Activated CD4-positive, alpha-beta T cell treated with anti-CD3 and anti-CD28 coated beads for 24 hours (primary cell): Measurements from ENCODE around the gene CISTR.
"Not testable (repeated sequence)": the region's sequence is repeated elsewhere in the genome, so short reads cannot be mapped to it uniquely, and the experiment has no call there.

ENCODE experiments used
- DNase-seq, 2 donors: peaks; one replicate each; pipeline ENCODE4 v3.0.0-alpha.2; 2020; ENCODE audit warnings: low read depth in 2 of 2

CISTR gene

DNA sequence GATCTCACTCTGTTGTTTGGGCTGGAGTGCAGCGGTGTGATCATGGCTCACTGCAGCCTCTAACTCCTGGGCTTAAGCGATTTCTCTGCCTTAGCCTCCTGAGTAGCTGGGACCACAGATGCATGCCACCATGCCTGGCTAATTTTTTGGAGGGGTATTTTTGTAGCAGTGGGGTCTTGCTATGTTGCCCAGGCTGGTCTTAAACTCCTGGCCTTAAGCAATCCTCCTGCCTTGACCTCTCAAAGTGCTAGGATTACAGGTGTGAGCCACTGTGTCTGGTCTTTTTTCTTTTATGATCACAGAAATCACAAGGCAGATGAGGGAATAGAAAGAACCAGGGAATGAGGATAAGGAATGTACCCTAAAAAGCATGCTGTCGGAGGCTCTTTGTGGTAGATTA lies 11.0 kb upstream of the CISTR start:
- DNase-seq = not testable (repeated sequence)

DNA sequence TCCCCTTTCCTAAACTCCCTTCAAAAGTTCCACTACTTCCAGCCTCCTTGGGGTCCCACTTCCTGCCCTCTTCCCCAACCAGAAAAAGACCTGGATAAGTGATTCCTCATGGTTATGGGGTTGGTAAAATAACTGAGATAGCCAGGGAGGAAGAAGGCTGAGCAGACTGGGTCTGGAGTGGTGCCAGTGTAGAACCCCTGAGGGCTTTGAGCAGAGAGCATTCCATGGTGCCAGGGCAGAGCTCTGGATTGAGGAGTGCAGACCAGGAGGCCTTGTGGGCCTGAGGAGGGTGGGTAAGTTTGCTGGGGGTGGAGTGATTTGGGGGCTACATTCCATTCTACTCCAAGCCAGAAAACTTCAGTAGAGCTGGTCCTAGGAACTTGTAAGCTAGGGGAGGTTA lies 9.5 kb upstream of the CISTR start:
- DNase-seq = no peak

DNA sequence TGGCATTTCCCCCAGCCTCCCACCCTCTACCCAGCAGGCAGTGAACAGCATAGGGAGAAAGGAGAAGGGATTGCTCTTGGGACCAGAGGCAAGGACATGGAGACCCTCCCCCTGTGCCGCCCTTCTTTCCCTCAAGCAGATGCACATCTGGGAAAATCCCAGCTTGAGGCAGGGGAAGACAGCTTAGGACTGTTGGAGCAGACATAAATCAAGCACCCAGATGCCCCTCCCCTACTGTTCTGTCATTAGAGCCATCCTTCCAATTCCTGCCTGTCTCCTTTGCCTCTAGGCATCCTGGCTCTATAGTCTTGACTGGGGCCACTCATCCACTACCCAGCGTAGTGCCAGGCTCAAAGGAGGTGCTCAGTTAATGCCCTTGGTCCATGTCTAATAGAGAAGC lies 7.5 kb upstream of the CISTR start:
- DNase-seq = no peak

DNA sequence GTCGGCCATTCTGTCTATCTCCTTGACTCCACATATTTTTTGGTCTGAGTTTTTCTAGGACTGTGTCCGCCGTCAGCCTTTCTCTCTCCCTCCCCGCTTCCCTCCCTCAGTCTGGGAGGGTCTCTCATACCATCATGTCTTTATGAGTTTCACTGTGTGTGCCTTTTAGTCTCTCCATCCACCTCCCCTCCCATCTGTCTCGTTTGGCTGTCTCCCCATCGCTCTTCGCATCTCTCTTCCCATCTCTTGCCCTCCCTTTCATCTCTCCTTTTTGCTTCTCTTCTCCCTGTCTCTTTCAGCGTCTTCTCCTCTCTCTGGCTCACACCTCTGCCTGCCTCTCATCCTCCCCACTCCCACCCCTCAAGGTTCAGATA lies 6.9 kb upstream of the CISTR start:
- DNase-seq = no peak

DNA sequence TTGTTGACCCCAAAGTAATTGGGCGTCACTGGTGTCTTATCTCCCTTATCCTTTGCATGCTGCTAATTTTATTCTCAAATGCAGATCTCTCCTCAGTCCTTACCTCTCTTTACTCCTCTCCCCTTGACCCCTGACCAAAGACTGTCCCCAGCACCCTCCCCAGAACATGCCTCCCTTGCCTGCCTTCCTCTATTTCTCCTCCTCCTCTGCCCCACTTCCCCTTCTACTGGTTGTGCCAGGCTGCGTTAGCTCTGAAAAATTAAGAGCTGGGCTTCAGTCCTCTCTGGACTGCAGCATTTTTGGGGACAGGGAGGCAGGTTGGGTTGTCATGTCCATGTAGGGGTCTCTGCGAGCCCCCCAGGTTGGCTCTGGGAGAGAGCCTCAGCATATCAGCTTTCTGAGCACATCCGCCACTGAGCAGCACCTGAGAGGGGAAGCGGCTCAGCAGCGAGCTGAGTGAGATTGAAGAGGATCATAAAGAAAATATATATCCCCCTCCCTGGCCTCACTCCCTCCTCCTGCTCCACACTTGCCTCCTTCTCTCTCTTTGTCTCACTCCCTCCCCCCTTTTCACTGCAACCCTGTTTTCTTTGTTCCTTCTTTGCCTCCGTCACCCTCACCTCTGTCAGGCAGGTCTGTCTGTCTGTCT lies 6.4 kb upstream of the CISTR start:
- no peak for DNase-seq

DNA sequence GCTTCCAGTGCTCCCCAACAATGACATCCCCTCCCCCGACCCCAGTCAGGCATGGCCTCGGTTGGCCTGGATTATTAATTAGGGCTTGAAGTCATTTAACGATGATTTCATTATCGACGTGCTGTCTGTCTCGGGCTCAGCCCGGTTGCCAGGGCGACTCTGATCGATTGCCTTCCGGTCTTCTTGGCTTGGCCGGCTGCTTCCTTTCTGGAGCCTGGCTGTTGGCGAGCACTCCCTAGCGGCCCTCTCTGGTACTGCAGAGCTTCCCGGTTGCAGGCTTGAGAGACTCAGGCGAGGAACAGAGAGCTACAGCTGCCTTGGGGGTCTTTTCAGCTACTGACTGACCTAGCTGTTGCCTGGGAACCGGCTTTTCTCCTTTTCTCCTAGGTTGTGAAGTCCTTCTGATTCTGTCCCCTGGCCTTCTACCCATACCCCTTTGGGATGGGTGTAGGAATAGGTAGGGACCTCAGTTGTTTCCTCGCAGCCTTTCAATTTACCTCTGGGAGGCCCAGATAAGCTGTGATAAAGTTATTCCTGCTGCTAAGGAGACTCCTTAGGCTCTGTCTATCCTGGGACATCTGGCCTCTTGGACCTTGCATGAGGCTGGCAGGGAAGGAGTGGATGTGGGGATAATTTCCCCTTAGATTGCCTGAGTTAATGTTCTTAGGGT lies 5.5 kb upstream of the CISTR start:
- peak; percentile 78 to 86 for DNase-seq

DNA sequence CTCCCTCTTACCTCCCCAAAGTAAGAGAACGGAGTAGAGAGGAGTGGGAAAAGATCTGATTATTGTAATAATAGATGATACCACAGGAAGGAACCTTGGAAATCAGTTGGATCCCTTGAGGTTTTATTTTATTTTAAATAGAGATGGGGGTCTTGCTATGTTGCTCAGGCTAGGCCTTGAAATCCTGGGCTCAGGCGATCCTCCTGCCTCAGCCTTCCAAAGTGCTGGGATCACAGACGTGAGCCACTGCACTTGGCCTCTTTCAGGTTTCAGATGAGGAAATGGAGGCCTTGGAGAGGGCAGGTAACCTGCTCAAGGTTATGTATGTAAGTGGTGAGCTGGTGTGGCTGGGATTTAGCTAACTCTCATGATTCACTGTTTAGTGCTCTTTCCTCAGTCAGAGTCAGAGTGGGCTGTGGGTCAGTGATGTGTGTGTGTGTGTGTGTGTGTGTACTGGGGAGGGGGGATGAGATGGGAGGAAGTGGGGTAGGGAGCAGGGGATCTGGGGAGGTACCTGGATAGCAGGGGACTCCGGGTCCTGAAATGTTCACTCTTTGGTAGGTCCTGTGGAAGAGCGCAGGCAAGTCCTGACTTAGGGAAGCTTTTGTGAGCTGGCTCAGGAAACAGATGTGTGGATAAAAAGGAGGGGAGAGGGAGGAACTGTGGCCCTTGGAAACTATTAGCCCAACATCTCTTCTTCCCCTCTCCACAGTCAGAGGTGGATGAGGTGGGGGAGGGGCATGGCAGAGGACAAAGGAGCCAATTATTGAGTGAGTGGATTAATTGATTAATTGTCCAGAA lies 4.7 kb upstream of the CISTR start:
- no peak for DNase-seq

DNA sequence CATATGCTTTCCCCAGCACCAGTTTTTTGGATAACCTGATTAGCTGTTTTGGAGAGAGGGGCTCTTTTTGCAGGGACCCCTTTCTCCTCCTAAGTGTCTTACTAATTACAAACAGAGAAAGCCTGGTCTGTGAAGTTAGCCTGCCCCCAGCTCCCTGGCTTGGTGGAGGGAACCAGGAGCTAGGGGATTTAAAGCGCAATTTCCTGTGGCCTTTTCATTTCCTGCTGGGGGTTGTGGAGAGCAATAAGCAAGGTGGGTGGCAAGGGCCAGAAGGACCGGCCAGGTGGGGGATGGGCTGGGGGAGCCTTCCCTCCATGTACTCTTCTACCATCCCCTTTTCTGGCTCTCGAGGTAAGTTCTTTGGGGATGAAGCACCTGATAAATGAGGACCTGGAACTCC lies 4.1 kb upstream of the CISTR start:
- DNase-seq = no peak

DNA sequence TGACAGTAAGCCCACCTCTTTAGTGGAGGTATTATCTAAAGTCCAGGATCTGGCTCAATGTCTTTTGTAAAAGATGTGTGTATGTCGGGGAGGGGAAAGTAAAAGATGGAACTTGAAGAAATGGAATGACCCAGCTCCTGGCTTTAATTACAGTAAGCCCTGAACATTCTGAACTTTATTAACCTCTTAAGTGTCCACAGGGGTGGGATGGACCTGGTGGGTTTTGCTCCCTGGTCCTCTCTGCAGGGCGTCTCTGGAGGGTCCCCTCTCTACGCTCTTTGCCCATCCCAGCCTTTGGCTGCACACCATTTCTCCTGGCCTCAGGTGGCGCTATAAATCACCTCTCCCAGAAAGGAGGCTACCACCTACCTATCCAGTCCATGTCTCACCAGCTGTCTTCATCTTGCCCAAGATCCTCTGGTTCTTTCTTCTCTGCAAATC lies 3.7 kb upstream of the CISTR start:
- DNase-seq = no peak

DNA sequence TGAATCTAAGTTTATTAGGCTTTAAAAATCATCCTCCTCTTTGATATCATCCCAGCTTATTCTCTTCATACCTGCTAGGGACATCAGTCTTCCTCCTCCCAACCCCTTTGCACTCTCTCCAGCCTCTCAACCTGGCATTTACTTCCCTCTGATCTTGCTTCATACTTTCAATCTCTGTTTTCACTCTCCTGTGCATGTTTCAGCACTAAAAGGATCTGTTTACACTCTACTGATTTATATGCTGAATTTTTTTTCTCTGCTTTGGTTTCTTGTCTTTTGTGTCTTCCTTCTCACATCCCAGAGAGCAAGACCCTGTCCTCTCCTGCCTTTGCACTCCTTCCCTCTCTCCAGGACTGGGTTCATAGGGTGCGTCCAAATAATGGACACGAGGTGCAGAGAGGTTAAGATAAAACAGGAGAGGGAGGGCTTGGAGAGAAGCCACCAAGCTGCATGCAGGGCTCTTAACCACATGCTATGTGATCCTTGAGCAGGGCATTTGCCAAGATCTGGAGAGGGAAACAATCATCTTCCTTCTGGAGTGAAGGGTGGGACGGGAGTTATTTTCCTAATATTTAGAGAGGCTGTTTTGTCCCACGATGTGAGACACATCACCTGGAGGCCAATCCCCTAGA lies 3.0 kb upstream of the CISTR start:
- no peak for DNase-seq

DNA sequence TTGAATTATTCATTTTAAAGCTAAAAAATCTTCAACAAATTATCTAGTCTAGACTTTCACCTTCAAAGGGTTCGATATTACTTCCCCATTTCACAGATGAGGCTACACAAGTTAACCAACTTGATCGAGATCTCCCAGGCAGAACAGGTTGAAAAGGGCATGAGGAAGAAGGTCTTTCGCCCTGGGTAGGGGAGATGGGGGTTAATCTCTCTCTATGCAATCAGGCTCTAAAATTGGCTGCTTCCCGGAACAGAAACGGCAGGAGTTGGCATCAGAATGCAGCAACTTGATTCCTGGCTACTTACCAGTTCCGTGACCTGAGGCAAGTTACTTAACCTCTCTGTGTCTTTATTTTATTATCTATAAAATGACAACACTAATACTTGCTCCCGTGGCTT lies 2.4 kb upstream of the CISTR start:
- DNase-seq = no peak

DNA sequence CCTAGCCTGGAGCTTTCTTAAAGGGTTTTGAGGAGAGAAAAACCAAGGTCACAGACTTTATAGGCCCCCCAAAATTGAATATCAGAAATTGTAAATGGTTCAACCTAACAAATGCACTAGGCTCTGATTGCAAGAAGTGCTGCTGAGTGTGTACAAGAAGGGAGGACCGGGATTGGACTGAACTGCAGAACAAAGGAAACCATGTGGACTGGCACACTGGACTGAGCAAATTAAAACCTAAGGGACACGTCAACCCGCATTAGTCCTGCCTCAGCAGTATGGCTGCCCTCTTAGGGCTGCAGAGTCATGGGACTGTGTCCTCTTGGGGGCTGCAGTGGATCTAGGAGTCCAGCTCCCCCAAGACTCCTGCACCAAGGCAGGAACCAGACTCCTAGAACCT lies 842 bp upstream of the CISTR start:
- no peak for DNase-seq

DNA sequence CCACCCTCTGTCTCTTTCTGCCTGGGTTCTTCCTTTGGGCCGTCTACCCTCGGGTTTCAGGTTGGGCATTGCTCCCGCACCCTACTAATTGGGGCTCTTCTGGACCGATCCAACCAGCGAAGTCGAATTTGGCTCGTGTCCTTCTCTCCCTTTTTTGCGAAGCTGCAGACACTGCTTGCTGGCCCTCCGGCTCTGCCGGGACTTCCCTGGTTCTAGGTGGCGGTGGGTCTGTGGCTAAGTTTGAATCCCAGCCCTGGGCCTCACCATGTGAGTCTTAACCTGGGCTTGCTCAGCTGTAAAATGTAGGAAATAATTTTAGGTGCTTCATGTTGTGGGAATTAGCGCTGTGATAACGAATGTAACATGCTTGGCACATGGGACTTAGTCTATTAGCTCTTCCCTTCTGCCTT lies 418 bp upstream of the CISTR start:
- no peak for DNase-seq

DNA sequence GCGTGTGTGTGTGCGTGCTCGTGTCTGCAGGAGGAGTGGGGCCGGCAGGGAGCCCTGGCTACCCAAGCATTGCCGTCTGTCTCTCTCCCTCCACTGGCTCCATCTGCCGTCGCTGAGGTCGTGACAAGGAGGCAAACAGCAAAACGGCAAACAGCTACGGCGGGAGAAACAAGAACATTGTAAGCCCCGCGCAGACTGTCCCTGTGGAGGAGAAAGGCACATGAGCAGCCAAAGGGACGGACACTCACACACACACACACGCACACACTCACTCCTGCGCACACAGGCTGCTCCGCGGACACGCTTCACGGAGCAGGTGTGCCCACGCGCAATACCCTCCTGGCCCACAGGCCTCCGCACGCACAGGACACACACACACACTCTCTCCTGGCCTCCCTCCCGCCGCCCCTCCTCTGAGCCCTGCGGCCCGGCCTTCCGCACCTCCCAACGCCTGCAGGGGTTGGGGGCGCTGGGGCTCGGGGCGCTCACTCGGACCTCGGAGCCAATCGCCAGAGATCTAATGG lies 905 bp downstream of the CISTR start:
- DNase-seq = no peak

DNA sequence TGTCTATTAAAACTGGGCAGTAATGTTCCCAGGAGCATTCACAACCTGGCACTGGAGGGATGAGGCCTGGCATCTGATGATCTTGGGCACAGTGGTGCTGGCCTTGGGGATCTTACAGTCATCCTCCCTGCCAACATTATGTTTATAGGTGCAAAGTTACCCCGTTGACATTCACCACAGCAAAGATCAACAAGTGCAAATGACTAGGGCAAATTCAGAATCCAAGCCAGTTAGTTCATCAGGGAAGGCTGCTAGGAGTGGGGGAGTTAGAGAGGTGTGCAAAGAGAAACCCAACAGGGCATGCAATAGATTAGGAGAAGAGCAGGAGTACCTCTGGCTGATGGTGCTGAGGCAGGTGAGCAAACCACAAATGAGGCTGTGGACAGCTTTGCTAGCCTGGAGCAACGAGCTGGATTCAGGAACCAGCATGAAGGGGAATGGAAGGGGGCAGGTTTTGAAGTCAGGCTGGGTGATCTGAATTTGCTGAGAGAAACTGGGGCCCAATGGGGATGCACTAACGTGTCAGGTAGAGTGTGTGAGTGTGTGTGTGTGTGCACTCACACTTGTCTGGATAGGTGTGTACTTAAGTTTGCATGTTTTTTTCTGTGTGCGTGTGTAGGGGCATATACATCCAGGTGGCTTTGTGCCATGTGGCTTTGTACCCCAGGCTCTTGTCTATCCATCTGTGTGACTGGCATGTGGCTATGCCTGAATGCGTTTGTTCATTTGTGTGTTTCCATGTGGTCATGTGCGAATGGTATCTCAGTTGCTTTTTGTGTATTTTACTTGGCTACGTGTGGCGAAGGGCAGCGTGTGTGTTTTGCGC lies 1.6 kb downstream of the CISTR start:
- DNase-seq = no peak

DNA sequence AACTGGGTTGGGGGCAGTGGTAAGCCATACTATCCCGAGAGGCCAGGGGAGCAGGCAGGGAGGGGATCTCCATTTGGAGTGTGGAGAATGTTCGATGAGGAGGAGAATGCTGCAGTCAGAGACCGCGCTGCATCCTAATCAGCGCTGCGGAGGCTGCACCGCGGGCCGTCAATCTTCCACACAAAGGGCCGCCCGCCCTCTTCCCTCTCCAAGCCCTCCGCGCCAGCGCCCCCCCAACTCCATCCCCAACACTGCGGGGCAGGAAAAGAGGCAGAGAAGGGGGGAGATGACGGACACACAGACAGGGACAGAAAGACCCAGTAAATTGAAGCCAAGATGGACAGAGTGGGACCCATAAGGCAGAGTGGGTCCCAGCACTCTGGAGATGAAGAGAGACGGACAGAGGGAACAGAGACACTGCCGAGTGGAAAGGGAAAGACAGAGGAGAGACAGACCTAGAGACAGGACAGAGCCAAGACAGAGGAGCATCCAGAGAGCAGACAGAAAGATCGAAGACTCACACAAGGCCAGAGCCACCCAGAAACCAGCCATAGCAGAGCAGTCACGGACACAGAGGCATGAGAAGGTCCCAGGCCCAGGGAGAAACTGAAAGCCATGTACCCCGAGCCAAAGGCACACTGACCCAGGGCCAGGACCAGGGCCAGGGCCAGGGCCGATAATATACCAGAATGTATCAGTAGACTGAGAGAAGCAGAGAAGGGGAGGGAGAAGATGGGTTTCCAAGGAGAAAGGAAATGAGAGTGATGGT lies 3.5 kb downstream of the CISTR start:
- no peak for DNase-seq

DNA sequence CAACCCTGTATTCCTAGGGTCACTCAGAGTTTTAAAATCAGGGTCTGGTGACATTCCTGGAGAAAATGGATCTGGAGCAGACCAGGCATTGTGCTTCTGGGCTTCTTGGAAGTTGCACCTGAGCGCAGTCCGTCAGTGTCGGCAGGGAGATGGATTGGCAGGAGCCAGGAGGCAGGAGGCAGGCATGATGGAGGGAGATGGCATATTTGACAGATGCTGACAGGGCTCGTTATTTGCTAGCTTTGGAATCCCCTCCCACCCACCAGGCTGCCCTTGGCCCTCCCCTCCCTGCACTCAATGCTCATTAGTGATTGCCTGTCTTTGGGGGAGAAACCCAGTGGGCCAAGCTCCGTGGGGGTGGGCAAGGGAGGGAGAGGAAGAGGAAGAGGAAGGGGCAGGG lies 4.7 kb downstream of the CISTR start:
- no peak for DNase-seq

DNA sequence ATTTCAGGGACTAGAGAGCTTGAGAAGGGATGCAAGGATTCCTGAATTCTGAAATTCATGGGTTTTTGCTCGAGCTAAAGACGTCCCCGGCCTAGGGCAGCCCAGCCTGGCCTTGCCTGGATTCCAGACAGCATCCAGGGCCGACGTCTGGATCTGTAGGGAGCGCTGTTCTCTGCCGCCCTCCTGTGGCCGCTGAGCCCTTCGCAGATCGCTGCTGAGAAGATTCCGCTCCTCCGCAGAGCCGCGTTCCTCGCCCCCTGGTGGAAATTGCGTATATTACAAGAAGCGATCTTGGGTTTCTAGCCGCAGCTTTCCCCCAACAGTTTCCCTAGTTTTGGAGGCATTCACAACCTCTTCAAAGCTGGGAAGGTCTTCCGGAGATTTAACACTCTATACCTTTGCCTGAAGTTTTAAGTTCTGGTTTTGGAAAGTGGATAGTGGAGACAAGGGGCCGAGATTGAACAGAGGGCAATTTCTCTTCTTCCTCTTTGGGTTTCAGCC lies 5.1 kb downstream of the CISTR start:
- DNase-seq = peak; percentile 82 to 85

DNA sequence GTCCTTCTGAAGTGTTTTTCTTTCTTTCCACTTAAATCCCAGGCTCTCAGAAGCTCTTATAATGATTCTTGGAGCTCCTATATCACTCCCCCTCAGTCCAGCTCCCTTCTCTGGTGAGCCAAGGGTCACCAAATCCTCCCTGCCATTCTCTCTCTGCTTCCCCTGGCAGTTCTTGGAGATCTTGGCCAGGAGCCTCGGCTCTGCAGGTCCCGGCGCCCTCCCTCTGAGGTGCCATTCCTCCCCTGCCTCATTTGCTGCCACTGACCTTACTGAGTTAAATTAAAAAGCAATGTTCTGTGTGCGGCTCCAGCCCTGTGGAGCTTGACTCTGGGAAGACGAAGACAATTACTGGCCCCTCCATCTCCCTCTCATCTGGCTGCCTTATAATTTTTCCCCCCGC lies 7.0 kb downstream of the CISTR start:
- DNase-seq = no peak

DNA sequence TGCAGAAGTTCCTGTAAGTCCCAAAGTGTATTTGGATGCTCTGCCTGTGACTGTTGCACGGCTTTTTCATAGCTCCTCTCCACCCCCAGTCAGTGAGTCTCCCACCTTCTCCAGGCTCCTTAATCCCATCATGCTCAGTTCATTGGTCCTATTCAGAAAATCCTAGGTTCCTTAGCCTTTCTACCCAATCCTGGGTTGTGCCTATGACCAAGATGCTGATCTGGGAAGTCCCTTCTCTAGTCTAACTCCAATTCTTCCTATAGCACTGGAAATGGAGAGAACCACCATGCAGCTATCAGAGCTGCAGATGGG lies 7.7 kb downstream of the CISTR start:
- no peak for DNase-seq
